Thoracic aorta (tissue), 2 donors: ENCODE measurements around the gene GLIPR1. TPM values are rescaled to one million over a fixed set of nuclear protein-coding genes. Genes with fewer than 3 reads are reported as not detected.
"Not testable (repeated sequence)": the region's sequence is repeated elsewhere in the genome, so short reads cannot be mapped to it uniquely, and the experiment has no call there.

Experiments used
- ATAC-seq: fragments of 150-250 bp; one replicate; pipeline ENCODE4 v1.8.0; 2017; ENCODE audit warnings: low read depth; ENCODE audit not compliant: insufficient number of reproducible peaks, low FRiP score
- DNase-seq: peaks from one replicate; pipeline ENCODE4 v3.0.0-alpha.2; 2020; ENCODE audit warnings: low spot score
- H3K27ac ChIP-seq, 2 donors: fragments of 200-600 bp; sonication (generic); 1 replicate in 1 of 2; 2 replicates in 1 of 2; pipeline ENCODE4 v1.5.1; 2016; ENCODE audit warnings: mild to moderate bottlenecking in 2 of 2, moderate library complexity in 2 of 2
- H3K27me3 ChIP-seq: fragments of 200-600 bp; sonication (generic); replicated peaks from 2 replicates; pipeline ENCODE4 v1.6.0; 2016; ENCODE audit warnings: mild to moderate bottlenecking; ENCODE audit not compliant: insufficient read depth
- H3K36me3 ChIP-seq: fragments of 200-600 bp; sonication (generic); one replicate; pipeline ENCODE4 v1.5.1; 2016
- H3K4me1 ChIP-seq, 2 donors: fragments of 200-600 bp; sonication (generic); 1 replicate in 1 of 2; 2 replicates in 1 of 2; pipeline versions ENCODE4 v1.5.1 to v1.6.0; 2016; ENCODE audit warnings: low read depth in 2 of 2, mild to moderate bottlenecking in 1 of 2; ENCODE audit not compliant: control insufficient read depth in 1 of 2
- H3K4me3 ChIP-seq: fragments of 200-600 bp; sonication (generic); 2 replicates; pipeline ENCODE4 v1.5.1; 2016; ENCODE audit warnings: mild to moderate bottlenecking
- H3K9me3 ChIP-seq: fragments of 200-600 bp; sonication (generic); 2 replicates; pipeline ENCODE4 v1.5.1; 2016
- total RNA-seq, 2 donors: library from RNA; depleted of rRNA; stranded (reverse); fragments of >200 nt; gene quantifications; one replicate each; pipeline versions ENCODE4 v1.1.0 to v1.2.3, GENCODE V29; 2016
- TF ChIP-seq, protein P1 (sequence below): fragments of 200-600 bp; sonication (generic); IDR thresholded peaks from one replicate; pipeline ENCODE4 v1.5.1; 2019; ENCODE audit warnings: antibody characterized with exemption

The GLIPR1 gene
- total RNA-seq, 2 donors from 2014 or later: 66.9 to 103 TPM

DNA sequence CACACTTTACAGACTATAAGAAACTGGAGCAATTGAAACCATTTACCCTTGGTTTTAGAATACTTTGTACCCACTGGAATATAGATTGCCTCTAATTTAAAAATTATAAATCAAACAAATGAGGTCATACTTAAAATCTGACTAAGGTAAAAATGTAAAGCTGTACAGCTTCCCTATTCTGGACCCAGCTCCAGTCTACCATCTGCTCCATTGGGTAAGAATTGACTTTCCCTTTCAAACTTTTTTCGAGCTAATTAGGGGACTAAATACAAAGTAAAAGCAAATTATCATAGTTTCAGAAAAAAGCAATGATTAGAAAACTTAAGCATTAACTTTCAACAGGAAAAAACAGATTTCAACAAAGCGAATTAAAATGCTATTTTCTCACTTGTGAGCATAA lies 26.5 kb downstream of the GLIPR1 start:
- Histone ChIP-seq H3K4me3 (no peak overlapping the region), H3K27me3 (no peaks in the 10 kb centered on the region), H3K4me1 (peaks cover 10 to 23% of the 10 kb centered on the region in 2 donors), H3K9me3 (no peaks in the 10 kb centered on the region), H3K27ac (no peak overlapping the region), H3K36me3 (peaks cover 16% of the 10 kb centered on the region)
- TF ChIP-seq, protein P1, sequence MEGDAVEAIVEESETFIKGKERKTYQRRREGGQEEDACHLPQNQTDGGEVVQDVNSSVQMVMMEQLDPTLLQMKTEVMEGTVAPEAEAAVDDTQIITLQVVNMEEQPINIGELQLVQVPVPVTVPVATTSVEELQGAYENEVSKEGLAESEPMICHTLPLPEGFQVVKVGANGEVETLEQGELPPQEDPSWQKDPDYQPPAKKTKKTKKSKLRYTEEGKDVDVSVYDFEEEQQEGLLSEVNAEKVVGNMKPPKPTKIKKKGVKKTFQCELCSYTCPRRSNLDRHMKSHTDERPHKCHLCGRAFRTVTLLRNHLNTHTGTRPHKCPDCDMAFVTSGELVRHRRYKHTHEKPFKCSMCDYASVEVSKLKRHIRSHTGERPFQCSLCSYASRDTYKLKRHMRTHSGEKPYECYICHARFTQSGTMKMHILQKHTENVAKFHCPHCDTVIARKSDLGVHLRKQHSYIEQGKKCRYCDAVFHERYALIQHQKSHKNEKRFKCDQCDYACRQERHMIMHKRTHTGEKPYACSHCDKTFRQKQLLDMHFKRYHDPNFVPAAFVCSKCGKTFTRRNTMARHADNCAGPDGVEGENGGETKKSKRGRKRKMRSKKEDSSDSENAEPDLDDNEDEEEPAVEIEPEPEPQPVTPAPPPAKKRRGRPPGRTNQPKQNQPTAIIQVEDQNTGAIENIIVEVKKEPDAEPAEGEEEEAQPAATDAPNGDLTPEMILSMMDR: no peak
- ATAC-seq (no peak), DNase-seq (no peak)

DNA sequence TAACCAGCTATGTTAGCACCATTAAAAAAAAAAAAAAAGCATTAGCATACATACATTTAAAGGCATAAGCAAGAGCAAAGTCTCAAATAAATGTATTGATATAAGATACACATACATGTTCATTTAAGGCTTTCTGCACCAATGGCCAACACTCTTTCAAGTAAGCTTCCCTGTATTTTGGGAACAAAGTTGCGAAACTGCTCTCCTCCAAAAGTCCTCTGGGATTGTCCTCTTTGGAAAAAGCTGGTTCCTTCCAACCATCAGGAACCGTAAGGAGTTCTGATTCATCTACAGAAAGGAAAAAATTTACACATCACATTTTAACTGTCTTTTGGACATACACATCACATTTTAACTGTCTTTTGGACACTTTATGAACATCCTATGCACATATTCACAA lies 27.6 kb downstream of the GLIPR1 start:
- TF ChIP-seq, protein P1: no peak
- DNase-seq (no peak), ATAC-seq (no peak)
- H3K9me3 ChIP-seq: no peaks in the 10 kb centered on the region
- peaks cover 8% of the 10 kb centered on the region for H3K36me3 ChIP-seq
- no peak overlapping the region for H3K4me3 ChIP-seq
- H3K4me1 ChIP-seq: peaks cover 10 to 23% of the 10 kb centered on the region in 2 donors
- H3K27ac ChIP-seq: no peak overlapping the region
- H3K27me3 ChIP-seq: no peaks in the 10 kb centered on the region

DNA sequence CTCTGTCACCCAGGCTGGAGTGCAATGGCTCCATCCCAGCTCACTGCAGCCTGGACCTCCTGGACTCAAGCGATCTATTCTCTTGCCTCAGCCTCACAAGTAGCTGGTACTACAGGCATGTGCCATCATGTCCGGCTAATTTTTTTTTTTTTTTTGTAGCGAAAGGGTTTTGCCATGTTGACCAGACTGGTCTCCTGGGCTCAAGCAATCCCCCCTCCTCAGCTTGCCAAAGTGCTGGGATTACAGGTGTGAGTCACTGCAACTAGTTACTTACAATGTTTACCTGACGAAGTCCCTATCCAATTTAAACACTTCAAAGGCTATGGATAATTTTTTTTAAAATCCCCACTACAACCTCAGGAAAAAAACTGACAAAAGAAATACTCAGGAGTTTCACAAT lies 29.1 kb downstream of the GLIPR1 start:
- Histone ChIP-seq H3K4me1 (peaks cover 10 to 23% of the 10 kb centered on the region in 2 donors), H3K4me3 (no peak overlapping the region), H3K36me3 (no peaks in the 10 kb centered on the region), H3K9me3 (no peaks in the 10 kb centered on the region), H3K27ac (no peak overlapping the region), H3K27me3 (no peaks in the 10 kb centered on the region)
- DNase-seq: no peak
- no peak for ATAC-seq
- TF ChIP-seq, protein P1: no peak

DNA sequence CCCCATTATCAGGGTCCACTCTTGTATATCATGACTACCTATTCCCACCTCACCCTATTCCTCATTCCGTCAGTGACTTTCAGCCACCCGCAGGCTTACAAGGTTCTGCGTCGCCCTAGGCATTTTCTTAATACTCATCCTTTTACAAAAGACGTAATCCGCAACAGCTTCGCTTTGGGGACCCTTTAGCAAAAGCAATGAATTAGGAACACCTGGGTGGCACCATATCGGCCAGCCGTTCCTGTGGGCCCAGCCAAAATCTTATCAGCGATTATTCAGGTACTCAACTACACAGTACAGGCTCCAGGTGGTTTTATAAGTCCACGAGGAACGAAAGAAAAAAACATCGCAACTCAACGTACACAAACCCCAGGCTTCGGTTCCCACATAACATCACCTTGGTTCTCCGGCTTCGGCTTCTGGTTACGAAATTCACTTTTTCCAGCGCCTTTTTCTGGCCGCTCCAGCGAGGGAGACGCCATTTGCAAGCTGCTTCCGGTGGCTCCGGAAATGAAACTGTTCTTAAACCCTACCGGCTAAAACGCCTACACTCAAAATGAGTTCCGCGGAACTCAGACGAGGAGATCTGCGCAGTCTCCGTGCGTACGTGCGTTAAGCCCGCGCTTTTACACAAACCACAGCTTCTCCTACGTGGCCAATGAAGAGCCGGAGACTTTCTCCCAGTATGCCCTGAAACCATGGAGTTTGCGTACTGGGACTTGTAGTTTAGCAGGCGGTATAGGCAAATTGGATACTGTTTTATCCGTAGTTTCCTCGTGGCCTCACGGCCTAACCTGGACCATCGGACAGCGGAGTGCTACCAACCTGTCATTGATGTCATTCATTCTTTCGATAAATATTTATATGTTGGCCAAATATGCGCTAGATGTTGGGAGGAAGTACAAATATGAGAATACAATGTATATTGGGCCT lies 30.8 kb downstream of the GLIPR1 start, which contains the start of gene KRR1:
TSS of gene KRR1 (minus strand) at position 494 of the 933 bp plus-strand sequence. CDS start at position 482, 12 bp downstream.
- H3K36me3 ChIP-seq: no peaks in the 10 kb centered on the region
- ATAC-seq: peak; percentile 99
- H3K4me3 ChIP-seq: peak within 1 kb of the TSS; percentile 96
- no peaks in the 10 kb centered on the region for H3K27me3 ChIP-seq
- no peaks in the 10 kb centered on the region for H3K9me3 ChIP-seq
- peaks cover 10 to 23% of the 10 kb centered on the region in 2 donors for H3K4me1 ChIP-seq
- H3K27ac ChIP-seq: peak within 1 kb of the TSS; percentile 14 to 70
- peak; percentile 76 for DNase-seq
- TF ChIP-seq, protein P1: no peak

DNA sequence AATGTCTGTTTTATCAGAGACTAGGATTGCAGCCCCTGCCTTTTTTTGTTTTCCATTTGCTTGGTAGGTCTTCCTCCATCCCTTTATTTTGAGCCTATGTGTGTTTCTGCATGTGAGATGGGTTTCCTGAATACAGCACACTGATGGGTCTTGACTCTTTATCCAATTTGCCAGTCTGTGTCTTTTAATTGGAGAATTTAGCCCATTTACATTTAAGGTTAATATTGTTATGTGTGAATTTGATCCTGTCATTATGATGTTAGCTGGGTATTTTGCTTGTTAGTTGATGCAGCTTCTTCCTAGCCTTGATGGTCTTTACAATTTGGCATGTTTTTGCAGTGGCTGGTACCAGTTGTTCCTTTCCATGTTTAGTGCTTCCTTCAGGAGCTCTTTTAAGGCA lies 40.7 kb downstream of the GLIPR1 start:
- H3K9me3 ChIP-seq, ATAC-seq, H3K4me1 ChIP-seq, H3K27me3 ChIP-seq, H3K36me3 ChIP-seq, H3K27ac ChIP-seq, DNase-seq, H3K4me3 ChIP-seq: not testable (repeated sequence)

DNA sequence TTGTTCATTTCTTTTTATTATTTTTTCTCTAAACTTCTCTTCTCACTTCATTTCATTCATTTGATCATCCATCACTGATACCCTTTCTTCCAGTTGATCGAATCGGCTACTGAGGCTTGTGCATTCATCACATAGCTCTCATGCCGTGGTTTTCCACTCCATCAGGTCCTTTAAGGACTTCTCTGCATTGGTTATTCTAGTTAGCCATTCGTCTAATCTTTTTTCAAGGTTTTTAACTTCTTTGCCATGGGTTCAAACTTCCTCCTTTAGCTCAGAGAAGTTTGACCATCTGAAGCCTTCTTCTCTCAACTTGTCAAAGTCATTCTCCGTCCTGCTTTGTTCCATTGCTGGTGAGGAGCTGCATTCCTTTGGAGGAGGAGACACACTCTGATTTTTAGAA lies 41.6 kb downstream of the GLIPR1 start:
- H3K4me1 ChIP-seq, ATAC-seq, DNase-seq: not testable (repeated sequence)

More for the DNA sequence above, 41.6 kb downstream of the GLIPR1 start:
- H3K27ac ChIP-seq, H3K4me3 ChIP-seq, H3K9me3 ChIP-seq, H3K36me3 ChIP-seq, H3K27me3 ChIP-seq: not testable (repeated sequence)
